ENCODE data around the gene CFAP57.
"Not testable (repeated sequence)": the region's sequence is repeated elsewhere in the genome, so short reads cannot be mapped to it uniquely, and the experiment has no call there.

Gene CFAP57

DNA sequence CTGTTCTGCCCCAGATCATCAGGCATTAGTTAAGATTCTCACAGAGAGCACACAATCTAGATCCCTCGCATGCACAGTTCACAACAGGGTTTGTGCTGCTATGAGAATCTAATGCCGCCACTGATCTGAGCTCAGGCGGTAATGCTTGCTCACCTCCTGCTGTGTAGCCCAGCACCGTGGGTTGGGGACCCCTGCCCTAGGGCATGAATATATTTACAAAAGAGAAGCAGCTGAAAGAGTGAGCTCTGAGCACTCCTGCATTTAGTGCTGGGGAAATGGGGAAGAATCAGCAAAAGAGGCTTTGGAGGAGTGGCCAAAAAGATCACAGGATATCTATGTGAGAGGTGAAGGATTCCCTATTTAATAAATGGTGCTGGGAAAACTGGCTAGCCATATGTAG lies 5.6 kb downstream of the CFAP57 start:
- no peak for DNase-seq

- DNase-seq, result no peak
Observed at GRCh38 chr1:43184388-43184787, 12.3 kb downstream of the CFAP57 start.

DNA sequence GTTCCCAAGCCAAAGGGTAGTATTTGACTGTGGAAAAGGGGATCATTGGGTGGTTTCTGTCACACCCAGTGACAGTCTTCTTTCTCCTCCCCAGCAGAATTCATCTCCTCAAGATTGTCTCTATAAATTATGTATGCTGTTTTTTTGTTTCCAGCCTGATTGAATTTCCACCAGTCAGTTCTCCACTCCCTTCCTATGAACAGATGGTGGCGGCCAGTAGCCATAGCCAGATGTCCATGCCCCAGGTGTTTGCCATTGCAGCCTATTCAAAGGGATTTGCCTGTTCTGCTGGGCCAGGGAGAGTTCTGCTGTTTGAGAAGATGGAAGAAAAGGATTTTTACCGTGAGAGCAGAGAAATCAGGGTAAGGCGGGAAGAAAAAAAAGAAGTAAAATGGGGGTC lies 12.9 kb downstream of the CFAP57 start:
- no peak for DNase-seq

DNA sequence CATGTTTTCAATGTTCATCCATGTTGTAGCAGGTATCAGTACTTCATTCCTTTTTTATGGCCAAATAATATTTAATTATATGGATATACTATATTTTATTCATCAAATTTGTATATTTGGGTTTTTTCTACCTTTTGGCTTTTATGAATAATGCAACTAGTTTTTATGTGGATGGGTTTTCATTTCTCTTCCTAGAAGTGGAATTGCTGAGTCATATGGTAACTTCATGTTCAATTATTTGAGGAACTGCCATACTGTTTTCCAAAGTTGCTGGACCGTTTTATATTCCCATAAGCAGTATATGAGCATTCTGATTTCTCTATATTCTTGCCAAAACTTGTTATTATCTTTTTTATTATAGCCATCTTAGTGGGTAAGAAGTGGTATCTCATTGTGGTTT lies 16.0 kb downstream of the CFAP57 start:
- DNase-seq, result no peak

GRCh38 chr1:43194509-43194908 lies 22.4 kb downstream of the CFAP57 start:
- no peak for DNase-seq

DNA sequence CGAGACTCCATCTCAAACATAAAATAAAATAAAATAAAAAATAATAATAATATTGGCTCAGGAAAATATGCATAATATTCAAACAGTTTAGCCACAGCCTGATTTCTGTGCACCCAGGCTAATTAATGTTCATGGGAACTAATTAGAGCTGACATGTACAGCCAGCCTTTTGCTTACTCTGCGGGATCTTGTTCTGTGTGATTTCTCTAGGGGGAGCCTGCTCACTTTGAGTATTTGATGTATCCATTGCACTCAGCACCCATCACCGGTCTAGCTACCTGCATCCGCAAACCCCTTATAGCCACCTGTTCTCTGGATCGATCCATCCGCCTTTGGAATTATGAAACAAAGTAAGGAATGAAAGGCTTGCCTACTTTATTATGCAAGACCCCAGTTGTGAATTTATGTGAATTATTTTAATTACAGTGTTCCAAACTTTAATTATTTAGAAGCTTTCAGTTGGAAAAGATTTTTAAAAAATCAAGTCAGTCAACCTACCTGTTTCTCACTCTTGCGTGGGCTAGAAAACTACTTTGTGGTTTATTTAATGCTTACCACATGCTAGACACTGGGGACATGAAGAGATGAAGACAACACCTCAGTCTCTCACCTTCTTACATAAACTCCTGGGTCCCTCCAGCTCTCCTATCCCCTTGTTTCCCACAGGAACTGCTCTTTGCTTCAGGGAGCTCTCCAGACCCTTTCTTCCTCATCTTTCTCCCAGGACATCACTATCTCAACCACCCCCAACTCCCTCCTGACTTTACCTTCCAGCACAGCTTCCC lies 25.4 kb downstream of the CFAP57 start:
- no peak for DNase-seq

GRCh38 chr1:43199093-43199726 lies 27.1 kb downstream of the CFAP57 start:
- DNase-seq, result no peak

- DNase-seq, result no peak
Observed at GRCh38 chr1:43203859-43204258, 31.7 kb downstream of the CFAP57 start.

DNA sequence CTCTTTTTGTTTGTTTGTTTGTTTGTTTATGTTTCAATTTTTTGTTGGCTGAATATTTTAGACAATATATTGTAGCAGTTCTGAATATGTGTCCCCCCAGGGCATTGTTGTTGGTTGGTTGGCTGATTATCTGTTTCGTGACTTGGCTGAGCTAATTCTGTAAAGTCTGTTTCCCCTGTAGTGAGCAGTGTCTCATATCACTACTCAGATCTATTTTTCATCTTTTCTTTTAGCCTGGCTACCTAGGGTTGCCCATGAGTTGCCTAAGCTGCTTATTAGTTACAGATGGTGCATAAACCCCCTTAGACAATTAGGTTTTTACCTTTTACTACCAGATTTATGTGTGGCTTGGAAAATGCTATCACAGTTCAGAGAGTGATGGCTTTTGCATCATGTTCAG lies 32.3 kb downstream of the CFAP57 start:
- no peak for DNase-seq

DNA sequence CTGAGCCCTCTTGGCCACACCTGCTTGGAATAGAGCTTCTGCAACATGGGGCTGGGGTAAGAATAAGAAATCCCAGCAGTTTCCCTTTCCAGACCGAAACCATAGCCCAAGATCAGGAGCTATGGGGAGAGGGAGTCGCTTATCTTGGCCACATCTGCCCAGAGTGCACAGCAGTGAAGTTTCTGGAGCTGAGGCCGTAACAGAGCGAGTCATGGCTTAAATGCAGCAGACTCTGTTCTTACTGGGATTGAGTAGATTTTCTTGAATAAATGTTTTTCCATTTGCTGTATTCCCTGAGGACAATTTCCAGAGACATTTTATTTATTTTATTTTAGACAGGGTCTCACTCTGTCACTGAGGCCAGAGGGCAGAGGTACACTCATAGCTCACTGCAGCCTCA lies 33.5 kb downstream of the CFAP57 start:
- no peak for DNase-seq

GRCh38 chr1:43206600-43207228 lies 34.6 kb downstream of the CFAP57 start:
- DNase-seq, result no peak

DNA sequence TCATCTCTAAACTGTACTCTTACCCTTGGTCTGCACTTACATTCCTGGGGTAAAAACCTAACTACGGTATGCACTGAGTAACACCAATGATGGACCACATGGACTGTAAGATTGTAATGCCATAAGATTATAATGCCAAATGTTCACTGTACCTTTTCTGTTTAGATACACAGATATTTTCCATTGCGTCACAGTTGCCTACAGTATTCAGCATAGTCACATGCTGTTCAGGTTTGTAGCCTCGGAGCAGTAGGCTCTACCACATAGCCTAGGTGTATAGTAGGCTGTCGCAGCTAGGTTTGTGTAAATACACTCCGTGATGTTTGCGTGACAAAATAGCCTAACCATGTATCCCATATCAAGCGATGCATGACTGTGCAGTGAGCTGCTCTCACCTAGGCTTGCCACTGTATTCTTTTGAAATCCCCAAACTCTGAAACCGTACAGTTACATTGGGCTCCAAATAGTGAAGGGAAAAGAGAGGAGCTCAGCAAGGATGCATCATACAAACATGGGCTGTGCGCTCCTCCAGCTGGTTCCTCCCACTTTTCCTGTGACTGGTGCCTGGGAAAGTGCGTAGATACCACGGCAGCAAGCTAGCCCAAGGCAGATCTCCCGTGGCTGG lies 35.2 kb downstream of the CFAP57 start:
- no peak for DNase-seq

DNA sequence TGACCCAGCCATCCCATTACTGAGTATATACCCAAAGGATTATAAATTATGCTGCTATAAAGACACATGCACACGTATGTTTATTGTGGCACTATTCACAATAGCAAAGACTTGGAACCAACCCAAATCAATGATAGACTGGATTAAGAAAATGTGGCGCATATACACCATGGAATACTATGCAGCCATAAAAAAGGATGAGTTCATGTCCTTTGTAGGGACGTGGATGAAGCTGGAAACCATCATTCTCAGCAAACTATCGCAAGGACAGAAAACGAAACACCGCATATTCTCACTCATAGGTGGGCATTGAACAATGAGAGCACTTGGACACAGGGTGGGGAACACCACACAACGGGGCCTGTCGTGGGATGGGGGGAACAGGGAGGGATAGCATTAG lies 36.1 kb downstream of the CFAP57 start:
- DNase-seq, result not testable (repeated sequence)

DNA sequence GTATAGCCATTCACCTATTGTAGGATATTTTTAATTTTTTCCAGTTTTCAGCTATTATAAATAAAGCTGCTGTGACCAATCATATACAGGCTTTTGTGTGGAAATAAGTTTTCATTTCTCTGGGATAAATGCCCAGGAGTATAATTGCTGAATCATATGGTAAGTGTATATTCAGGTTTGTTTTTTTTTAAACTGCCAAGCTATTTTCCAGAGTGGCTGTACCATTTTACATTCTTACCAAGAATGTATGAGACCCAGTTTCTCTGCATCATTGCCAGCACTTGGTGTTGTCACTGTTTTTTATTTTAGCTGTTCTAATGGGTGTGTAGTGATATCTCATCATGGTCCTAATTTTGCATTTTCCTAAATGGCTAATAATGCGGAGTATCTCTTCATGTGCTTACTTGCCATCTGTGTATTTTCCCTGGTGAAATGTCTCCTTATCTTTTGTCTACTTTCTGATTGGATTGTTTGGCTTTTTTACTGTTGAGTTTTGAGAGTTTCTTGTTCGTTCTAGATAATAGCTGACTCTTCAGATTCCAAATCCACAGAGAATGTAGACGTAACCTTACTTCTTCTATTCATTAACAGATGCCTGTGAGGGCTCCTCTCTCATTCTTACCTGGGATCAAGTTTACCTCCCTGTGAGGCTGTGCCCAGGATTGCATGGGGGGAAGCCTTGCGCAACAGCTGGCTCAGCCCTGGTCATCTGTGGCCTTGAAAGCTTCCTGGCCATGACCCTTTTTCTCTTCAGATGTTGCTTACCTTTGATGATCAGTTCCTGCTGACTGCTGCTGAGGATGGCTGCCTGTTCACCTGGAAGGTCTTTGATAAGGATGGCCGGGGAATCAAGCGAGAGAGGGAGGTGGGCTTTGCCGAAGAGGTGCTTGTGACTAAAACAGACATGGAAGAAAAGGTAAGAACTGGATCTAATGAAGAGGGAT lies 42.6 kb downstream of the CFAP57 start:
- DNase-seq, result no peak

GRCh38 chr1:43217747-43218146 lies 45.6 kb downstream of the CFAP57 start:
- DNase-seq, result no peak

DNA sequence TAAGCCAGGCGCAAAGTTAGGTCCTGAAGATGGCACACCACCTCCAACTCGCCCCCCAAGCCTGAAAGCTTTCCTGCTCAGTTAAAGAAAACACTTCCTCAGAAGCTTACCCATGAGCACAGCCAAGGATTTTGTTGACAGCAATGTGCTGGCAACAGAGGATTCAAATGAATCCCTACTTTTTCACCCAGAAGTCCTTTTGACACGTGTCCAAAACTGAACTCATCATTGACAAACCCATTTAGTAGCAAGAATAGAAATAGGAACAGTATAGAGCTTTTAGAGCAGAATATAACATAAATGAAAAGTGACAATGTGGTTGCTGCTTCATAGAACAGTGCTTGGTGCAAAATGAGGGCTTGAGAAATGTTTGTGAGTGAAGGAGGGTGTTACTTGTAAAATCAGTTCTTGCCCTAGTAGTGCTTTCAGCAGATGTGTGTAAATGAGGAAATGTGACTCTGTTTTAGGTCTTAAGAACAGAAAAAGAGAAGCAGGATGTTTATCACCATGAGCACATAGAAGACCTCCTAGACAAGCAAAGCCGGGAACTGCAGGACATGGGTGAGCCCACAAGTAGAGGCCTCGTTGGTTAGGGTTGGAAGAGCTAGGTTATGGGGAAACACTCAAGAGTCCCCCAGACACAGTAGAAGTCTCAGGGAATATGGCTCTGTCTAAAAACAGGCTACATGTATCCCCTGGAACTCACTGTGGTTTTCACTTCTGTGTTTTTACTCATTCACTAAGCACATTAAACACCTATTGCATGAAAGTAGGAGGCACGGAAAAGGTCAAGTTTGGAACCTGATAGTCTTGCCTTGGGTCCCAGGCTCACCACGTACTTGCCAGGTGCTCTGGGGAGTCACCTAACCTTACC lies 49.0 kb downstream of the CFAP57 start:
- DNase-seq, result no peak

- no peak for DNase-seq
Observed at GRCh38 chr1:43221797-43222196, 49.7 kb downstream of the CFAP57 start.

DNA sequence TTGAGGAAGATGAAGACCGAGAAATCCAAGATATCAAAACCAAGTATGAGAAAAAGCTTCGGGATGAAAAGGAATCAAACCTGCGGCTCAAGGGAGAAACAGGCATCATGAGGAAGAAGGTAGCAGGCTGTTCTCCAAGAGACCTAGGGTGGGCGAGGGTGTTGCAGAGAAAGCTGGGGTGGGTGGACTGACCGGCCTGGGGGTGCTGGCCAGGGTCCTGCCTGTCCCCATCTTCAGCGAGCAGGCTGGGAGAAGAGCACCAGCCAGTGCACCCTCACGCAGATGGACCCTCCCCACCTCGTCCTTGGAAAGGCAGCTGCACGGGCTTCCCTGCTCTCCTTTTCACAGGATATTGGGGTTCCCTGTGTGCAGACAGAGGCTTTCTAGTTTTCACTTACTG lies 50.7 kb downstream of the CFAP57 start:
- no peak for DNase-seq

- no peak for DNase-seq
Observed at GRCh38 chr1:43225168-43225567, 53.0 kb downstream of the CFAP57 start.

- DNase-seq, result peak; percentile 51
Observed at GRCh38 chr1:43227143-43227764, 55.1 kb downstream of the CFAP57 start.

Measured in KG1 (cell line).